ENCODE data around the gene KSR1. TPM values are rescaled to one million over a fixed set of nuclear protein-coding genes. Genes with fewer than 3 reads are reported as not detected.

Gene KSR1
- total and polyA plus RNA-seq, 10 of the 15 experiments (the other 5 are each of a cell fraction or from before 2014, with no cell fraction given) = 0.97 to 66.6 (median 22.9) TPM

DNA sequence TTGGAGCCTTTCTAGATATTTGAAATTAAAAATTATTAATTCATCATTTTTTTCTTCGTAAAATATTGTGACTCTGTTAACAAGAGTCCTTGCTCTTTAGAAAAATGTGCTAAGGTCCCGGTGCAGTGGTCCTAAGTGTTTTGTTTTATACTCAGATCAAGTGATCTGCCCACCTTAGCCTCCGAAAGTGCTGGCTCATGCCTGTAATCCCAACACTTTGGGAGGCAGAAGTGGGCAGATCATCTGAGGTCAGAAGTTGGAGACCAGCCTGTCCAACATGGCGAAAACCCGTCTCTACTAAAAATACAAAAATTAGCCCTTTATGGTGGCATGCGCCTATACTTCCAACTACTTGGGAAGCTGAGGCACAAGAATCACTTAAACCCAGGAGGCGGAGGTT, 92.1 kb downstream of the KSR1 start:
- no peak overlapping the region for H3K27ac ChIP-seq (ENCODE audit: control insufficient read depth, insufficient read depth)
- ATAC-seq (no peak), DNase-seq (ENCODE audit: low read depth, low spot score) (no peak), FAIRE-seq (no peak)
- in situ Hi-C loops (cut with MboI) = loop anchor here (5.0 to 10.0 kb wide), 5 partner anchors 56 to 496 kb away; partner anchors contain the start of gene NLK
- BruUV-seq (replicated peaks) = no TSS peak
- peaks cover 24% of the 10 kb centered on the region for H3K79me2 ChIP-seq (ENCODE audit: control insufficient read depth, insufficient read depth, low read length)
- ChIA-PET CTCF (interaction anchor here (0.7 to 3.3 kb wide), 3 partner anchors 20 to 103 kb away, joined by 3 to 19 read pairs (median 3); partner anchors contain the start of gene KSR1), POLR2A (no interaction called here), SMC1A (ENCODE audit: uncharacterized antibody, unreplicated experiment) (interaction anchor here (3.7 to 6.4 kb wide), 5 partner anchors 17 to 90 kb away, joined by 24 to 120 read pairs (median 61); partner anchors contain the start of gene KSR1), RAD21 (ENCODE audit: unreplicated experiment) (interaction anchor here (4.9 to 5.0 kb wide), 2 partner anchors 81 to 89 kb away, joined by 63 to 113 read pairs; partner anchors contain the start of gene KSR1)
- no peak overlapping the region for H3K4me3 ChIP-seq
- WGBS (ENCODE audit: insufficient coverage, insufficient replicate concordance, low lambda C conversion rate, missing lambda C conversion rate) = 98% methylated on average over 7 of the region's 7 CpGs
- intact Hi-C loops (cut with micrococcal nuclease; ENCODE audit: unreplicated experiment) = loop anchor here (10.0 kb wide), 2 partner anchors 164 to 194 kb away; no protein-coding TSS in a partner anchor
- H2AFZ ChIP-seq (ENCODE audit: control insufficient read depth, low read depth, low read length) = no peak overlapping the region
- H3K27me3 ChIP-seq (replicated peaks in 1 of 2; ENCODE audit: control insufficient read depth in 2 of 2, insufficient read depth in 2 of 2, low read length in 1 of 2) = no peaks in the 10 kb centered on the region
- H3K9ac ChIP-seq (ENCODE audit: control insufficient read depth, insufficient read depth, low read length) = no peak overlapping the region
- H4K20me1 ChIP-seq (ENCODE audit: control insufficient read depth, insufficient read depth) = peaks cover 18% of the 10 kb centered on the region
- H3K4me1 ChIP-seq (ENCODE audit: control insufficient read depth, insufficient read depth, low read length) = peaks cover 36% of the 10 kb centered on the region
- H3K4me2 ChIP-seq (ENCODE audit: control insufficient read depth, insufficient read depth) = no peak overlapping the region
- H3K36me3 ChIP-seq (ENCODE audit: control insufficient read depth in 2 of 2, insufficient read depth in 2 of 2, low read length in 1 of 2) = peaks cover 3 to 18% of the 10 kb centered on the region in 2 experiments; a peak in 3 of 4 replicates
- no peaks in the 10 kb centered on the region for H3K9me3 ChIP-seq (replicated peaks; ENCODE audit: control insufficient read depth, insufficient read depth, low read length)
- TF ChIP-seq, protein P1, sequence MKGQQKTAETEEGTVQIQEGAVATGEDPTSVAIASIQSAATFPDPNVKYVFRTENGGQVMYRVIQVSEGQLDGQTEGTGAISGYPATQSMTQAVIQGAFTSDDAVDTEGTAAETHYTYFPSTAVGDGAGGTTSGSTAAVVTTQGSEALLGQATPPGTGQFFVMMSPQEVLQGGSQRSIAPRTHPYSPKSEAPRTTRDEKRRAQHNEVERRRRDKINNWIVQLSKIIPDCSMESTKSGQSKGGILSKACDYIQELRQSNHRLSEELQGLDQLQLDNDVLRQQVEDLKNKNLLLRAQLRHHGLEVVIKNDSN (IDR thresholded peaks at IDR 0.05; ENCODE audit: borderline replicate concordance, extremely low read length, insufficient read depth, low read depth, low read length) = no peak
- TF ChIP-seq JUND (IDR thresholded peaks at IDR 0.05; ENCODE audit: low read depth, low read length) (no peak), CEBPB (IDR thresholded peaks at IDR 0.05; ENCODE audit: borderline replicate concordance in 1 of 2, low read depth in 2 of 2, low read length in 2 of 2) (no peak), ZNF217 (IDR thresholded peaks at IDR 0.05) (no peak), E4F1 (IDR thresholded peaks at IDR 0.05; ENCODE audit: borderline replicate concordance, partially characterized antibody) (no peak), NR2F1 (conservative IDR thresholded peaks at IDR 0.05) (no peak), POU2F2 (IDR thresholded peaks at IDR 0.05; ENCODE audit: borderline replicate concordance, low read depth, low read length) (no peak), PRDM15 (CRISPR knock-in tag; IDR thresholded peaks at IDR 0.05) (no peak), RUNX3 (IDR thresholded peaks at IDR 0.05; ENCODE audit: low read length) (no peak), TCF7 (IDR thresholded peaks at IDR 0.05; ENCODE audit: borderline replicate concordance) (no peak)
- TF ChIP-seq, protein P2, sequence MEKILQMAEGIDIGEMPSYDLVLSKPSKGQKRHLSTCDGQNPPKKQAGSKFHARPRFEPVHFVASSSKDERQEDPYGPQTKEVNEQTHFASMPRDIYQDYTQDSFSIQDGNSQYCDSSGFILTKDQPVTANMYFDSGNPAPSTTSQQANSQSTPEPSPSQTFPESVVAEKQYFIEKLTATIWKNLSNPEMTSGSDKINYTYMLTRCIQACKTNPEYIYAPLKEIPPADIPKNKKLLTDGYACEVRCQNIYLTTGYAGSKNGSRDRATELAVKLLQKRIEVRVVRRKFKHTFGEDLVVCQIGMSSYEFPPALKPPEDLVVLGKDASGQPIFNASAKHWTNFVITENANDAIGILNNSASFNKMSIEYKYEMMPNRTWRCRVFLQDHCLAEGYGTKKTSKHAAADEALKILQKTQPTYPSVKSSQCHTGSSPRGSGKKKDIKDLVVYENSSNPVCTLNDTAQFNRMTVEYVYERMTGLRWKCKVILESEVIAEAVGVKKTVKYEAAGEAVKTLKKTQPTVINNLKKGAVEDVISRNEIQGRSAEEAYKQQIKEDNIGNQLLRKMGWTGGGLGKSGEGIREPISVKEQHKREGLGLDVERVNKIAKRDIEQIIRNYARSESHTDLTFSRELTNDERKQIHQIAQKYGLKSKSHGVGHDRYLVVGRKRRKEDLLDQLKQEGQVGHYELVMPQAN (conservative IDR thresholded peaks at IDR 0.05) = no peak

Measured in GM12878 (cell line).